OCI-LY1 (cell line): ENCODE data around the gene SLC6A15.

Experiments
- EZH2 ChIP-seq: fragments of 200-600 bp; sonication (generic), shearing (Covaris generic); IDR thresholded peaks from 2 replicates; pipeline ENCODE4 v1.8.0; 2017; ENCODE audit warnings: borderline replicate concordance, mixed run types, mild to moderate bottlenecking, antibody characterized with exemption, low read length, moderate library complexity, mixed read lengths
- TF ChIP-seq, protein P1 (sequence below): fragments of 200-600 bp; sonication (generic), shearing (Covaris generic); IDR thresholded peaks from 2 replicates; pipeline ENCODE4 v1.5.1; 2017; ENCODE audit warnings: mild to moderate bottlenecking, antibody characterized with exemption, low read length, moderate library complexity, mixed read lengths

DNA sequence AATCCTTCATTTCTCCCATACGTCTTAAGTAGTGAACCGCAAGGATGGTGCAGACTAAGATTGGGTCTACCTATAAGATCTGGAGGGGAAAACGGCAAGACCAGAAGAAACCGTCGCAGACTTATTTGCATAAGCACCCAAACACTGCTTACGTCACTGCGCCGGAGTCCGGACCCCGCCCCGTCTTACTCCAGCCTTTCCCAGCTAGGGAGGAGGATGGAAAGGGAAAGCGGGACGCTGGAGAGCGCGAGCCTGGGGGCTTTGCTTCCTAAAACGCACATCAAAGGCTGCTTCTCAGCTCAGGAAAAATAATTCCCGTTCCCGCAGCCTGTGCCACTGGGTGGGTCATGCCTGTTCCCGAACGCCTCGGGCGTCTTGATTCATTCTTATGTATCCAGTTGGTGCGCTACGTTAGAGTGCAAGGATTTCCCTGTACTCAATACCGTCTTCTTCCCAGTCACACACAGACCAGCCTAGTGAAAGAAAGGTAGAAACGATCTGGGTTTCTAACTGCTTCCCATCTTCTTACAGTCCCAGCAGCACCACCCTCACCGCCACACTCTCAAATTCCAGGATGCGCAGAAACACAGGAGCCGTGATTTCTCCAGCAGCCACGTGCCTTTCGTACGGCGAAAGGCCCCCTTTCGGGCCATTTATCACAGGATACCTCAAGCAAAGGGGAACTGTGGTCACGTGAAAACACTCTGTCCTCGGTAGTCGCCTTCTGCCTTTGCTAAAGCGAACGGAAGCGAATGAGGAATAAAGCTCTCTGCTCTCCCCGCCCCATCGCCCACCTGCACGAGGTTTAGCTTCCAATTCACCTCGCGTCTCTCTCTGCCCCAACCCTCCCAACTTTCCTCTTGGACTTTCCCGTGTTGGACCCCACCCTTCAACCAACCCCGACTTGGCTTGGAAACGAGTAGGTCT, 1.1 kb downstream of the SLC6A15 start:
- TF ChIP-seq EZH2, result no peak
- TF ChIP-seq, protein P1, sequence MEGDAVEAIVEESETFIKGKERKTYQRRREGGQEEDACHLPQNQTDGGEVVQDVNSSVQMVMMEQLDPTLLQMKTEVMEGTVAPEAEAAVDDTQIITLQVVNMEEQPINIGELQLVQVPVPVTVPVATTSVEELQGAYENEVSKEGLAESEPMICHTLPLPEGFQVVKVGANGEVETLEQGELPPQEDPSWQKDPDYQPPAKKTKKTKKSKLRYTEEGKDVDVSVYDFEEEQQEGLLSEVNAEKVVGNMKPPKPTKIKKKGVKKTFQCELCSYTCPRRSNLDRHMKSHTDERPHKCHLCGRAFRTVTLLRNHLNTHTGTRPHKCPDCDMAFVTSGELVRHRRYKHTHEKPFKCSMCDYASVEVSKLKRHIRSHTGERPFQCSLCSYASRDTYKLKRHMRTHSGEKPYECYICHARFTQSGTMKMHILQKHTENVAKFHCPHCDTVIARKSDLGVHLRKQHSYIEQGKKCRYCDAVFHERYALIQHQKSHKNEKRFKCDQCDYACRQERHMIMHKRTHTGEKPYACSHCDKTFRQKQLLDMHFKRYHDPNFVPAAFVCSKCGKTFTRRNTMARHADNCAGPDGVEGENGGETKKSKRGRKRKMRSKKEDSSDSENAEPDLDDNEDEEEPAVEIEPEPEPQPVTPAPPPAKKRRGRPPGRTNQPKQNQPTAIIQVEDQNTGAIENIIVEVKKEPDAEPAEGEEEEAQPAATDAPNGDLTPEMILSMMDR, result no peak
